ENCODE data around the gene PCYOX1L. TPM values are rescaled to one million over a fixed set of nuclear protein-coding genes. Genes with fewer than 3 reads are reported as not detected.

Gene PCYOX1L
- total RNA-seq, 3 donors from 2014 or later: 3.2 to 6.6 (median 5.2) TPM

GRCh38 chr5:149416987-149417710, 59.3 kb downstream of the PCYOX1L start:
- no peak for DNase-seq (ENCODE audit: low spot score in 2 of 2)
- Histone ChIP-seq H3K9me3 (no peaks in the 10 kb centered on the region), H3K27me3 (no peaks in the 10 kb centered on the region), H3K4me3 (peak overlapping the region in 2 of 3 donors; percentile 6 to 76), H3K36me3 (no peaks in the 10 kb centered on the region), H3K4me1 (peaks cover 0 to 17% of the 10 kb centered on the region in 2 donors), H3K27ac (peak overlapping the region; percentile 69 to 92)
- intact Hi-C loops (cut with DNase I; ENCODE audit: low total_unique reads): no loop called here
- TF ChIP-seq POLR2A (IDR thresholded peaks at IDR 0.05) (no peak), CTCF (IDR thresholded peaks at IDR 0.05) (no peak), POLR2AphosphoS5 (IDR thresholded peaks at IDR 0.05) (peak in 1 of 3 donors; percentile 22)

GRCh38 chr5:149417711-149418368, 60.0 kb downstream of the PCYOX1L start:
- Histone ChIP-seq H3K27ac (peak overlapping the region; percentile 69 to 92), H3K36me3 (no peaks in the 10 kb centered on the region), H3K9me3 (no peaks in the 10 kb centered on the region), H3K4me3 (peak overlapping the region in 1 of 3 donors; percentile 76), H3K27me3 (no peaks in the 10 kb centered on the region), H3K4me1 (peaks cover 0 to 24% of the 10 kb centered on the region in 2 donors)
- intact Hi-C loops (cut with DNase I; ENCODE audit: low total_unique reads): no loop called here
- no peak for DNase-seq (ENCODE audit: low spot score in 2 of 2)
- TF ChIP-seq POLR2A (IDR thresholded peaks at IDR 0.05): no peak
- TF ChIP-seq POLR2AphosphoS5 (IDR thresholded peaks at IDR 0.05): no peak
- no peak for TF ChIP-seq CTCF (IDR thresholded peaks at IDR 0.05)

- Histone ChIP-seq H3K9me3 (no peaks in the 10 kb centered on the region), H3K4me3 (peak overlapping the region in 1 of 3 donors; percentile 22), H3K27ac (peak overlapping the region; percentile 72 to 92), H3K36me3 (no peaks in the 10 kb centered on the region), H3K4me1 (peaks cover 0 to 30% of the 10 kb centered on the region in 2 donors), H3K27me3 (no peaks in the 10 kb centered on the region)
- TF ChIP-seq CTCF (IDR thresholded peaks at IDR 0.05): no peak
- TF ChIP-seq POLR2AphosphoS5 (IDR thresholded peaks at IDR 0.05): no peak
- no peak for TF ChIP-seq POLR2A (IDR thresholded peaks at IDR 0.05)
- intact Hi-C loops (cut with DNase I; ENCODE audit: low total_unique reads): no loop called here
- no peak for DNase-seq (ENCODE audit: low spot score in 2 of 2)
Measured at GRCh38 chr5:149418910-149419531, 61.2 kb downstream of the PCYOX1L start.

Other genes starting within 250 kb of the PCYOX1L start
- 10 to 100 TPM; 26.3 to 61.9 (median 57.4) TPM for gene ABLIM3, start 216.6 kb upstream of the PCYOX1L start, total RNA-seq
- 100 to 1,000 TPM in 1 of 3 donors, 10 to 100 TPM in 2; 13.3 to 108 (median 26.5) TPM for gene AFAP1L1, start 86.2 kb upstream of the PCYOX1L start, total RNA-seq
- gene GRPEL2, start 12.5 kb upstream of the PCYOX1L start, total RNA-seq: 10 to 100 TPM; 14.4 to 17.1 (median 16.5) TPM
- 1 to 10 TPM in 2 of 3 donors, under 1 TPM in 1; 0.64 to 5.6 (median 5.4) TPM for gene IL17B, start 21.2 kb downstream of the PCYOX1L start, total RNA-seq
- 100 to 1,000 TPM; 151 to 350 (median 287) TPM for gene CSNK1A1, start 193.4 kb downstream of the PCYOX1L start, total RNA-seq
- gene ARHGEF37, start 223.5 kb downstream of the PCYOX1L start, total RNA-seq: 10 to 100 TPM in 2 of 3 donors, 1 to 10 TPM in 1; 5.3 to 54.4 (median 29.2) TPM

Data from breast epithelium (tissue), 4 donors.